CD14-positive monocyte (primary cell): Measurements from ENCODE around the gene B3GAT2. TPM values are rescaled to one million over a fixed set of nuclear protein-coding genes. Genes with fewer than 3 reads are reported as not detected.

Source experiments
- DNase-seq, 3 donors: peaks; one replicate each; pipeline ENCODE4 v3.0.0-alpha.2; 2011 to 2022
- H2AFZ ChIP-seq: 2 replicates; pipeline ENCODE4 v1.6.0; 2012; ENCODE audit warnings: mild to moderate bottlenecking, low read depth, low read length, inconsistent platforms; ENCODE audit not compliant: insufficient read depth, poor library complexity, severe bottlenecking
- H3K27ac ChIP-seq, 2 donors: 1 replicate in 1 of 2; 2 replicates in 1 of 2; pipeline ENCODE4 v1.5.1; 2012 to 2013; ENCODE audit warnings: low read length in 2 of 2, control low read depth in 1 of 2, inconsistent platforms in 1 of 2, low read depth in 1 of 2, mild to moderate bottlenecking in 1 of 2
- H3K27me3 ChIP-seq, 2 donors: one replicate each; pipeline versions ENCODE4 v1.6.0 to v1.6.1; 2011 to 2013; ENCODE audit warnings: low read length in 2 of 2; ENCODE audit not compliant: control insufficient read depth in 2 of 2, insufficient read depth in 2 of 2
- H3K36me3 ChIP-seq, 2 donors: replicated peaks in 1 of 2; 1 replicate in 1 of 2; 2 replicates in 1 of 2; pipeline versions ENCODE4 v1.5.1 to v1.6.1; 2012 to 2013; ENCODE audit warnings: low read length in 2 of 2, control low read depth in 1 of 2, inconsistent platforms in 1 of 2, mild to moderate bottlenecking in 1 of 2; ENCODE audit not compliant: insufficient read depth in 2 of 2, control insufficient read depth in 1 of 2
- H3K4me1 ChIP-seq, 2 donors: 1 replicate in 1 of 2; 2 replicates in 1 of 2; pipeline versions ENCODE4 v1.5.1 to v1.6.1; 2012 to 2013; ENCODE audit warnings: low read length in 2 of 2, control low read depth in 1 of 2, inconsistent platforms in 1 of 2, mild to moderate bottlenecking in 1 of 2, moderate library complexity in 1 of 2; ENCODE audit not compliant: insufficient read depth in 2 of 2, control insufficient read depth in 1 of 2
- H3K4me2 ChIP-seq: replicated peaks from 2 replicates; pipeline ENCODE3; 2012; ENCODE audit warnings: low read length, moderate library complexity, mild to moderate bottlenecking; ENCODE audit not compliant: poor library complexity, severe bottlenecking; ENCODE audit errors: extremely low read depth
- H3K4me3 ChIP-seq, 3 experiments: fragments of 200-600 bp in 1 of 3; sonication (generic) in 1 of 3; replicated peaks in 1 of 3; 1 replicate in 2 of 3; 2 replicates in 1 of 3; pipeline ENCODE4 v1.5.1; 2011 to 2013; ENCODE audit warnings: low read length in 3 of 3, mild to moderate bottlenecking in 3 of 3, control low read depth in 2 of 3, low read depth in 2 of 3, inconsistent platforms in 1 of 3, moderate library complexity in 1 of 3
- H3K79me2 ChIP-seq: 2 replicates; pipeline ENCODE4 v1.6.0; 2012; ENCODE audit warnings: mild to moderate bottlenecking, control low read depth, inconsistent platforms, low read length, moderate library complexity; ENCODE audit not compliant: insufficient read depth
- H3K9ac ChIP-seq: 2 replicates; pipeline ENCODE4 v1.6.0; 2017; ENCODE audit warnings: low read length, mild to moderate bottlenecking; ENCODE audit not compliant: insufficient read depth, poor library complexity, severe bottlenecking
- H3K9me3 ChIP-seq, 2 donors: replicated peaks in 1 of 2; 1 replicate in 1 of 2; 2 replicates in 1 of 2; pipeline versions ENCODE4 v1.5.1 to v1.6.1; 2012 to 2013; ENCODE audit warnings: low read length in 2 of 2, control low read depth in 1 of 2; ENCODE audit not compliant: control insufficient read depth in 1 of 2, insufficient read depth in 1 of 2
- H4K20me1 ChIP-seq: 2 replicates; pipeline ENCODE4 v1.6.0; 2012; ENCODE audit warnings: mild to moderate bottlenecking, low read length, control low read depth, moderate library complexity; ENCODE audit not compliant: insufficient read depth
- H3K27ac Mint-ChIP-seq, 7 donors: one replicate each; pipeline ENCODE4 v1.8.0; 2020; ENCODE audit warnings: mild to moderate bottlenecking in 7 of 7, mixed read lengths in 7 of 7, moderate library complexity in 6 of 7, inconsistent platforms in 2 of 7
- H3K27me3 Mint-ChIP-seq, 3 donors: one replicate each; pipeline ENCODE4 v1.8.0; 2021 to 2022; ENCODE audit warnings: low read depth in 3 of 3, mild to moderate bottlenecking in 3 of 3, mixed read lengths in 3 of 3, moderate library complexity in 3 of 3, inconsistent platforms in 1 of 3
- H3K36me3 Mint-ChIP-seq, 2 donors: one replicate each; pipeline ENCODE4 v1.8.0; 2020; ENCODE audit warnings: mixed read lengths in 2 of 2, inconsistent platforms in 1 of 2, mild to moderate bottlenecking in 1 of 2
- H3K4me1 Mint-ChIP-seq: one replicate; pipeline ENCODE4 v1.8.0; 2020; ENCODE audit warnings: mild to moderate bottlenecking, mixed read lengths
- H3K4me3 Mint-ChIP-seq, 2 donors: one replicate each; pipeline ENCODE4 v1.8.0; 2020; ENCODE audit warnings: mild to moderate bottlenecking in 2 of 2, mixed read lengths in 2 of 2, moderate library complexity in 1 of 2
- H3K9me3 Mint-ChIP-seq, 7 donors: one replicate each; pipeline ENCODE4 v1.8.0; 2020 to 2022; ENCODE audit warnings: mixed read lengths in 7 of 7, mild to moderate bottlenecking in 6 of 7, moderate library complexity in 6 of 7, inconsistent platforms in 2 of 7
- CTCF ChIP-seq: fragments of 200-600 bp; IDR thresholded peaks from one replicate; pipeline ENCODE4 v1.8.0; 2022; ENCODE audit warnings: antibody characterized with exemption, mild to moderate bottlenecking
- WGBS: methylation state at CpG from one replicate; pipeline ENCODE4 v1.1.5; 2013; ENCODE audit warnings: missing lambda C conversion rate; ENCODE audit not compliant: insufficient coverage; 5-methylcytosine and 5-hydroxymethylcytosine counted together
- intact Hi-C, 2 donors: fragments of 100-400 bp; cut with micrococcal nuclease; formaldehyde crosslinking; loops; one replicate each; pipeline versions ENCODE4 v1.15.0 to v1.15.1; 2023
- polyA plus RNA-seq, 3 donors: library from polyadenylated mRNA; depleted of rRNA in 1 of 3; unstranded in 2 of 3; stranded (reverse) in 1 of 3; fragments of 300-500 nt in 2 of 3; fragments of >200 nt in 1 of 3; fragmentation: Illumina TruSeq in 2 of 3; gene quantifications; 1 replicate in 2 of 3; 2 replicates in 1 of 3; pipeline ENCODE4 v1.2.3, GENCODE V29; 2012 to 2021

Gene B3GAT2
- polyA plus RNA-seq, 3 donors: 0.03 to 0.05 TPM; not detected in 1

DNA sequence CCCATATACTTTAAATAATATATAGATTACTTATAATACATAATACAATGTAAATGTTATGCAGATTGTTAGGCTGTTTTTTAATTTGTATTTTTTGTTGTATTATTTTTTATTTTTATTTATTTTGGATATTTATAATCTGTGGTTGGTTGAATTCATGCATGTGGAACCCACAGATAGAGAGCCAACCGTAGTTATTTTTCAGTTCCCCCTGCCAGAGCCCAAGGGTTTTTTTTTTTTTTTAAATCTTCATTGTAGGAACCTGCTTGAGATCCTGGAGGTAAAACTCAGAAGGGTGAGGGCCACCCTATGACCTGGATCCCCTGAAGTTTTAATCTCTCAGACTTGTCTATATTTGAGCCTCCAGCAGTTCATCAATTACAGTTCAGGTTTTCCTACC is 133.2 kb downstream of the B3GAT2 start:
- Mint-ChIP-seq H3K4me3 (no peak overlapping the region), H3K9me3 (peaks cover 1 to 12% (median 7%) of the 10 kb centered on the region in 7 donors), H3K36me3 (peaks cover 7 to 14% of the 10 kb centered on the region in 2 donors), H3K4me1 (no peaks in the 10 kb centered on the region), H3K27me3 (no peaks in the 10 kb centered on the region), H3K27ac (no peak overlapping the region)
- intact Hi-C loops: no loop called here
- Histone ChIP-seq H3K79me2 (no peaks in the 10 kb centered on the region), H3K27me3 (no peaks in the 10 kb centered on the region), H3K4me1 (no peaks in the 10 kb centered on the region), H4K20me1 (no peaks in the 10 kb centered on the region), H3K4me3 (no peak overlapping the region), H3K27ac (no peak overlapping the region), H3K9ac (no peak overlapping the region), H2AFZ (no peak overlapping the region), H3K9me3 (peaks cover 0 to 7% of the 10 kb centered on the region in 2 donors), H3K4me2 (no peak overlapping the region), H3K36me3 (peaks cover 0 to 6% of the 10 kb centered on the region in 2 donors)
- no peak for DNase-seq
- no peak for TF ChIP-seq CTCF
- no CpG with 5 or more reads among the region's 1 CpG for WGBS

GRCh38 chr6:70821751-70822150 is 135.1 kb downstream of the B3GAT2 start:
- H3K4me1 Mint-ChIP-seq: no peaks in the 10 kb centered on the region
- H3K9ac ChIP-seq: no peak overlapping the region
- H3K36me3 ChIP-seq: peaks cover 0 to 6% of the 10 kb centered on the region in 2 donors
- peaks cover 6 to 14% of the 10 kb centered on the region in 2 donors for H3K36me3 Mint-ChIP-seq
- H3K4me1 ChIP-seq: no peaks in the 10 kb centered on the region
- no CpG with 5 or more reads among the region's 2 CpGs for WGBS
- H4K20me1 ChIP-seq: no peaks in the 10 kb centered on the region
- intact Hi-C loops: no loop called here
- no peak overlapping the region for H3K4me3 ChIP-seq
- H3K4me2 ChIP-seq: no peak overlapping the region
- H3K27me3 Mint-ChIP-seq: no peaks in the 10 kb centered on the region
- no peak overlapping the region for H3K27ac Mint-ChIP-seq
- H3K4me3 Mint-ChIP-seq: no peak overlapping the region
- peaks cover 1 to 12% (median 7%) of the 10 kb centered on the region in 7 donors for H3K9me3 Mint-ChIP-seq
- peaks cover 0 to 7% of the 10 kb centered on the region in 2 donors for H3K9me3 ChIP-seq
- H3K79me2 ChIP-seq: no peaks in the 10 kb centered on the region
- H3K27ac ChIP-seq: no peak overlapping the region
- no peaks in the 10 kb centered on the region for H3K27me3 ChIP-seq
- TF ChIP-seq CTCF: no peak
- no peak for DNase-seq
- H2AFZ ChIP-seq: no peak overlapping the region
